ENCODE results near the gene PRTG.

The PRTG gene

GRCh38 chr15:55660153-55660552, 82.8 kb downstream of the PRTG start:
- no peak for DNase-seq (ENCODE audit: insufficient read length, low spot score)
- no peak for TF ChIP-seq CTCF (IDR thresholded peaks at IDR 0.05; ENCODE audit: insufficient read depth, missing control alignments)
- FAIRE-seq: no peak

GRCh38 chr15:55659481-55659880, 83.5 kb downstream of the PRTG start:
- no peak for DNase-seq (ENCODE audit: insufficient read length, low spot score)
- TF ChIP-seq CTCF (IDR thresholded peaks at IDR 0.05; ENCODE audit: insufficient read depth, missing control alignments): no peak
- FAIRE-seq: no peak

GRCh38 chr15:55658886-55659285, 84.1 kb downstream of the PRTG start:
- DNase-seq (ENCODE audit: insufficient read length, low spot score): no peak
- no peak for TF ChIP-seq CTCF (IDR thresholded peaks at IDR 0.05; ENCODE audit: insufficient read depth, missing control alignments)
- no peak for FAIRE-seq

- no peak for FAIRE-seq
- no peak for TF ChIP-seq CTCF (IDR thresholded peaks at IDR 0.05; ENCODE audit: insufficient read depth, missing control alignments)
Observed at GRCh38 chr15:55654561-55655031, 88.4 kb downstream of the PRTG start.

GRCh38 chr15:55652909-55653495, 90.0 kb downstream of the PRTG start:
- no peak for DNase-seq (ENCODE audit: insufficient read length, low spot score)
- TF ChIP-seq CTCF (IDR thresholded peaks at IDR 0.05; ENCODE audit: insufficient read depth, missing control alignments): no peak
- no peak for FAIRE-seq

More at GRCh38 chr15:55654561-55655031, 88.4 kb downstream of the PRTG start:
- DNase-seq (ENCODE audit: insufficient read length, low spot score): no peak

GRCh38 chr15:55652359-55652758, 90.6 kb downstream of the PRTG start:
- TF ChIP-seq CTCF (IDR thresholded peaks at IDR 0.05; ENCODE audit: insufficient read depth, missing control alignments): no peak
- FAIRE-seq (no peak), DNase-seq (ENCODE audit: insufficient read length, low spot score) (no peak)

- FAIRE-seq (no peak), DNase-seq (ENCODE audit: insufficient read length, low spot score) (no peak)
- no peak for TF ChIP-seq CTCF (IDR thresholded peaks at IDR 0.05; ENCODE audit: insufficient read depth, missing control alignments)
Observed at GRCh38 chr15:55649058-55649423, 93.9 kb downstream of the PRTG start.

Measured in D721Med (cell line).